Liver (tissue), 9 donors: ENCODE data around the gene ARL11. TPM values are rescaled to one million over a fixed set of nuclear protein-coding genes. Genes with fewer than 3 reads are reported as not detected.

Experiments used
- DNase-seq: peaks from one replicate; pipeline ENCODE4 v3.0.0-alpha.2; 2017; ENCODE audit warnings: low spot score
- H3K27ac ChIP-seq, 2 donors: one replicate each; pipeline ENCODE4 v1.7.0; 2013; ENCODE audit warnings: inconsistent platforms in 2 of 2, low read length in 2 of 2, control low read depth in 1 of 2, low read depth in 1 of 2, mild to moderate bottlenecking in 1 of 2
- H3K27me3 ChIP-seq, 4 donors: one replicate each; pipeline versions ENCODE4 v1.6.1 to v1.7.0; 2013; ENCODE audit warnings: low read length in 3 of 4, inconsistent platforms in 1 of 4, mild to moderate bottlenecking in 1 of 4, moderate library complexity in 1 of 4; ENCODE audit not compliant: control insufficient read depth in 4 of 4, insufficient read depth in 4 of 4
- H3K36me3 ChIP-seq, 4 donors: one replicate each; pipeline versions ENCODE4 v1.6.1 to v1.7.0; 2013; ENCODE audit warnings: low read length in 3 of 4, mild to moderate bottlenecking in 3 of 4, low read depth in 1 of 4, moderate library complexity in 1 of 4; ENCODE audit not compliant: control insufficient read depth in 4 of 4, insufficient read depth in 3 of 4
- H3K4me1 ChIP-seq, 4 donors: one replicate each; pipeline versions ENCODE4 v1.6.1 to v1.7.0; 2013; ENCODE audit warnings: low read length in 3 of 4, mild to moderate bottlenecking in 3 of 4, moderate library complexity in 1 of 4; ENCODE audit not compliant: control insufficient read depth in 4 of 4, insufficient read depth in 4 of 4
- H3K4me3 ChIP-seq, 3 donors: one replicate each; pipeline versions ENCODE4 v1.6.1 to v1.7.0; 2013; ENCODE audit warnings: low read length in 3 of 3, control low read depth in 1 of 3, low read depth in 1 of 3, mild to moderate bottlenecking in 1 of 3
- H3K9ac ChIP-seq, 2 donors: one replicate each; pipeline ENCODE4 v1.7.0; 2013; ENCODE audit warnings: low read length in 2 of 2, mild to moderate bottlenecking in 2 of 2, moderate library complexity in 2 of 2, control low read depth in 1 of 2, low read depth in 1 of 2
- H3K9me3 ChIP-seq, 4 donors: one replicate each; pipeline versions ENCODE4 v1.6.1 to v1.7.0; 2013; ENCODE audit warnings: low read length in 3 of 4; ENCODE audit not compliant: control insufficient read depth in 4 of 4
- ATF3 ChIP-seq: IDR thresholded peaks from 2 replicates; pipeline ENCODE4 v1.6.1; 2016; ENCODE audit warnings: antibody characterized with exemption
- CTCF ChIP-seq: fragments of 150-350 bp; IDR thresholded peaks from 2 replicates; pipeline ENCODE4 v1.5.1; 2017; ENCODE audit warnings: improper control_type of control experiment, low read depth, low read length; ENCODE audit not compliant: missing input control
- EGR1 ChIP-seq, 2 donors: IDR thresholded peaks; 2 replicates each; pipeline ENCODE4 v1.6.1; 2016 to 2018; ENCODE audit warnings: antibody characterized with exemption in 2 of 2, low read depth in 2 of 2
- FOXA1 ChIP-seq: IDR thresholded peaks from 2 replicates; pipeline ENCODE4 v1.6.1; 2016; ENCODE audit warnings: antibody characterized with exemption
- FOXA2 ChIP-seq: IDR thresholded peaks from 2 replicates; pipeline ENCODE4 v1.6.1; 2016; ENCODE audit warnings: antibody characterized with exemption
- GABPA ChIP-seq, 2 donors: IDR thresholded peaks in 1 of 2; conservative IDR thresholded peaks in 1 of 2; 2 replicates each; pipeline ENCODE4 v1.6.1; 2016; ENCODE audit warnings: antibody characterized with exemption in 2 of 2, mild to moderate bottlenecking in 1 of 2, moderate library complexity in 1 of 2
- HNF4A ChIP-seq, 2 donors: conservative IDR thresholded peaks; 2 replicates each; pipeline ENCODE4 v1.6.1; 2016; ENCODE audit warnings: antibody characterized with exemption in 2 of 2, mild to moderate bottlenecking in 2 of 2
- HNF4G ChIP-seq: IDR thresholded peaks from 2 replicates; pipeline ENCODE4 v1.6.1; 2016; ENCODE audit warnings: antibody characterized with exemption
- JUND ChIP-seq, 2 donors: IDR thresholded peaks; 2 replicates each; pipeline ENCODE4 v1.6.1; 2016; ENCODE audit warnings: antibody characterized with exemption in 2 of 2
- MAX ChIP-seq: IDR thresholded peaks from 2 replicates; pipeline ENCODE4 v1.6.1; 2016; ENCODE audit warnings: antibody characterized with exemption
- NR2F2 ChIP-seq: IDR thresholded peaks from 2 replicates; pipeline ENCODE4 v1.6.1; 2016; ENCODE audit warnings: antibody characterized with exemption
- RAD21 ChIP-seq, 2 donors: IDR thresholded peaks; 2 replicates each; pipeline ENCODE4 v1.6.1; 2016; ENCODE audit warnings: antibody characterized with exemption in 2 of 2, mild to moderate bottlenecking in 2 of 2
- REST ChIP-seq: IDR thresholded peaks from 2 replicates; pipeline ENCODE4 v1.6.1; 2016; ENCODE audit warnings: antibody characterized with exemption, mild to moderate bottlenecking
- RXRA ChIP-seq, 2 donors: IDR thresholded peaks; 2 replicates each; pipeline ENCODE4 v1.6.1; 2017 to 2018; ENCODE audit warnings: antibody characterized with exemption in 2 of 2, mild to moderate bottlenecking in 1 of 2
- SP1 ChIP-seq: IDR thresholded peaks from 2 replicates; pipeline ENCODE4 v1.6.1; 2018; ENCODE audit warnings: antibody characterized with exemption, mild to moderate bottlenecking
- TAF1 ChIP-seq: conservative IDR thresholded peaks from 2 replicates; pipeline ENCODE4 v1.6.1; 2016; ENCODE audit warnings: antibody characterized with exemption, mild to moderate bottlenecking
- YY1 ChIP-seq: IDR thresholded peaks from 2 replicates; pipeline ENCODE4 v1.6.1; 2016; ENCODE audit warnings: antibody characterized with exemption, mild to moderate bottlenecking
- ZBTB33 ChIP-seq: IDR thresholded peaks from 2 replicates; pipeline ENCODE4 v1.6.1; 2016; ENCODE audit warnings: antibody characterized with exemption
- WGBS: extraction: QIAGEN DNeasy Blood & Tissue Kit; methylation state at CpG from one replicate; pipeline ENCODE4 v1.1.7; 2013; 5-methylcytosine and 5-hydroxymethylcytosine counted together
- polyA plus RNA-seq, 2 donors: library from polyadenylated mRNA; stranded (reverse) in 1 of 2; unstranded in 1 of 2; fragments of 200-250 nt in 1 of 2; fragments of >200 nt in 1 of 2; fragmentation: Nextera tagmentation in 1 of 2; extraction: Ambion mirVana in 1 of 2; gene quantifications; one replicate each; pipeline versions ENCODE4 v1.2.1 to v1.2.3, GENCODE V29; 2013 to 2015
- total RNA-seq, 2 donors: library from RNA; depleted of rRNA; stranded (reverse); fragments of >200 nt; gene quantifications; one replicate each; pipeline ENCODE4 v1.2.3, GENCODE V29; 2014
- donor health status: healthy.
- donor health status: healthy.
- donor health status: healthy.
- donor health status: healthy.
- donor health status: healthy.

Gene ARL11
- total and polyA plus RNA-seq, 4 donors = 0.11 to 1.5 (median 0.59) TPM

- no peak for TF ChIP-seq ZBTB33
- no peak for TF ChIP-seq EGR1 (IDR thresholded peaks at IDR 0.05; ENCODE audit: low read depth in 2 of 2)
- no peak for TF ChIP-seq JUND (IDR thresholded peaks at IDR 0.05)
- TF ChIP-seq MAX = no peak
- TF ChIP-seq HNF4A (conservative IDR thresholded peaks at IDR 0.05) = no peak
- peak in 1 of 2 donors; percentile 22 for TF ChIP-seq RXRA (IDR thresholded peaks at IDR 0.05)
- TF ChIP-seq GABPA (IDR thresholded peaks at IDR 0.05 in 1 of 2, conservative IDR thresholded peaks at IDR 0.05 in 1 of 2) = no peak
- TF ChIP-seq ATF3 = no peak
- TF ChIP-seq FOXA2 = no peak
- no peak for TF ChIP-seq REST
- TF ChIP-seq HNF4G = no peak
- TF ChIP-seq TAF1 = no peak
- TF ChIP-seq CTCF = peak; percentile 63
- no peak for TF ChIP-seq FOXA1
- no peak for TF ChIP-seq SP1
- TF ChIP-seq RAD21 (IDR thresholded peaks at IDR 0.05) = peak; percentile 90 to 98
- no peak for TF ChIP-seq YY1
- TF ChIP-seq NR2F2 = no peak
- peaks cover 0 to 9% (median 9%) of the 10 kb centered on the region in 4 donors for H3K4me1 ChIP-seq
- no peak overlapping the region for H3K27ac ChIP-seq
- WGBS = 68% methylated on average over 5 of the region's 5 CpGs
- H3K36me3 ChIP-seq = peaks cover 3 to 18% (median 7%) of the 10 kb centered on the region in 4 donors
- H3K4me3 ChIP-seq = no peak overlapping the region
- H3K9me3 ChIP-seq = no peaks in the 10 kb centered on the region
- no peak for DNase-seq
- no peaks in the 10 kb centered on the region for H3K27me3 ChIP-seq
- no peak overlapping the region for H3K9ac ChIP-seq
Measured at GRCh38 chr13:49669735-49670309, 41.5 kb downstream of the ARL11 start.
